Measurements from ENCODE around the gene USP7.
"Not testable (repeated sequence)": the region's sequence is repeated elsewhere in the genome, so short reads cannot be mapped to it uniquely, and the experiment has no call there.

USP7 gene

DNA sequence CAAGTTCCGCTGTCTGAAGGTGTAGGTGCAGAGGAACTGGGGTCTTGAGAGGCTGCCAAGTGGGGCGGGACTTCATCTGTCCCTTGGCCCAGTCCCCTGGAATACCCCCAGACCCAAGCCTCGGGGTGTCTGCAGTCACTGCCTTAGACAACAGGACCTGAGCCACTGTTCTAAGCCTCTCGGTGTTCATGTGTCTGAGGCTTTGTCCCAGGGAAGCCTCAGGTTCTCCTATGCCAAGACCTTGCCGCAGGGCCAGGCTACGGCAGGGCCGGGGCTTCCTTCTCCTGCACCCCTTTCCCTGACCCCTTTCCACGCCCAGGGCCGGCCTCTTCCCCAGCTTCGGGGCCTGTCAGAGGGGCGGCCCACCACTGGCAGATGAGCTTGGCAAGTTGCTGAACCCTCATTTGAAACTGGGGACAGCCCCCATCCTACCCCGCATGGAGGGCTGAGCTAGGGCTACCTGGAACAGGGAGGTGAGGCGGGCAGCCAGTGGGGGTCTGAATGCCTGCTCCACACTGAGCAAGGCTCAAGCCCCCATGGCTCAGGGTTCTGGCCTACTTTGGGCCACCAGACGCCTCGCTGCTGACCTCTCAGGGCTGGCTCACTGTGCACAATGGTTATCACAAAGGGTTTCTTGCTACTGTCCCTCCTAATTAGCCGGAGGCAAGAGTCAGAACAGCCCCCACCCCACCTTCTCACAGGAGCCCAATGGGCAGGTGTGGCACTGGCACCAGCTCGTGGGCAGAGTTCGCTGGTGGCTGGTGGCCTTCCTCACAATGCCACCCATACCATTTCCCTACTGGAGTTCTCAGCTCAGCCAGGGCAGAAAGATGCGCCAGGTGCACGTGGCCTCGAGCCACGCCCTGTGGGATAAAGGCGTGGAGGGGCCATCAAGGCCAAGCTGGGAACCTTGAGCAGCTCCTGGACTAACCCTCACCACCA is 74.5 kb downstream of the USP7 start:
- no peak overlapping the region for H3K4me3 ChIP-seq (ENCODE audit: low read length)
- no peak for DNase-seq (ENCODE audit: low read depth, low spot score)

DNA sequence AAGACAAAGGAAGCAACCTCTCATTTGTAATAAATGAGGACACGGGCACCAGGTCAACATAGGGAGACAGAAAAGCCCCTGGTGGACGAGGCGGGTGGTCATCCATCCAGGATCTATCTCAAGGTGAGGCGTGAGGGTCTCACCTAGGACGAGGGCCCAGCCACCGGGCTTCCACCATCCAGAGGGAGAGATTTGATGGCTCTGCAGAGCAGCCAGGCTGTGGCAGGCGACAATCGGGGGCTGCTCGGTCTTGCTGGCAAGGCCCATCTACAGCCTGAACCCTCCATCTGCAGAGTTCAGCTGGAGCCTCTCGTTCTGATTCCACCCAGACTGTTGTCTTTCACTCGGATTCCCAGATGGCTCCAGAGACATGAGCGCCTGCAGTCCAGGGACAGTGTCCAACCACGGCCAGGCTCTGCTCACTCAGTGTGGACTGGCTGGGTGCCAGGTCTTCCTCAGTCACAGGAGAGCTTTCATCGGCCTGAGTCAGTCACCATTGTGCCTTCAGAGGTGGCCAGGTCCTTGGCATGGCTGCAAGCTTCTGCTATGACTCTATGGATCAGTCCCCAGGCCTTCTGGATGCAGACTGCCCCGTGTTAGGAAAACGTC is 75.7 kb downstream of the USP7 start:
- H3K4me3 ChIP-seq (ENCODE audit: low read length), result no peak overlapping the region
- DNase-seq (ENCODE audit: low read depth, low spot score), result no peak

DNA sequence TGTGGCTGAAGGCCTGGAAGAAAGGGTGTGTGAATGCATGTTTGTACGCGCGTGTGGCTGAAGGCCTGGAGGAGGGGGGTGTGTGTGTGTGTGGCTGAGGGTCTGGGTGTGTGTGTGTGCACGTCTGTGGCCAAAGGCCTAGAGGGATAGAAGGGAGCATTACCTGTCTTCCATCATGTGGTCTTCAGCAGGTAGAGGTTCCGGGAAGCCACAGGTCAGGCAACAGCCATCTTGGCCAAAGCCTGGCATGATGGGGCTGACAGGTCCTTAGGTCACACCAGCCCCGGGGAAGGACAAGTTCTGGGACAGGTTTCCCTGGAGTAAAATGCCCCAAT is 76.3 kb downstream of the USP7 start:
- no peak for DNase-seq (ENCODE audit: low read depth, low spot score)

DNA sequence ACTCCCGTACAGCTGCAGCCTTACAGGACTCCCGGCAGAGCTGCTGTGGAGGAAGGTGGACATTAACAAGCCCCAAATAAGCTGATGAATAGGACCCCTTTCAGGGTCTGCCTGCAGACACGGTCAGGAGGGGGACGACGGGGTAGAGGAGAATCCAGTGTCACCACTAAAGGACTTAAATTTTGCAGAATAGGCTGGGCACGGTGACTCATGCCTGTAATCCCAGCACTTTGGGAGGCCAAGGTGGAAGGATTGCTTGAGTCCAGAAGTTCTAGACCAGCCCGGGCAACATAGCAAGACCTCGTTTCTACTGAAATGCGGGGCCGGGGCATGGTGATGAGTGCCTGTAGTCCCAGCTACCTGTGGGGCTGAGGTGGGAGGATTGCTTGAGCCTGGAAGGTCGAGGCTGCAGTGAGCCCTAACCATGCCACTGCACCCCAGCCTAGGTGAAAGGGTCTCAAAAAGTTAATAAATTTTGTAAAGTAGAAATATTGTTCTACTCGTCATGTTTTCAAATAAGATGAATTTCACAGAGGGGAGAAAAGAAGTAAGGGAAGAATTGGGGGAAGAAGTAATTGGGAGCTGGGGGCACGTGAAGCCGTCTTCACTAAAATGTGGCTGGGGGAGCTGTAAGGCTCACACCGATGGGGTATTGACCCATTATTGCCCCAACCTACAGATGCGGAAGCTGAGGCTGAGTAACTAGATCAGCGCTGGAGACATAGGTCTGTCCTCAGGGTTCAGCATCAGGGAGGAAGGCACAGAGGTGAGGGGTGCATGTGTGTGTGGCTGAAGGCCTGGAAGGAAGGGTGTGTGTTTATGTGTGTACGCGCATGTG is 76.9 kb downstream of the USP7 start:
- no peak overlapping the region for H3K4me3 ChIP-seq (ENCODE audit: low read length)
- DNase-seq (ENCODE audit: low read depth, low spot score), result no peak

More for the DNA sequence above, 76.3 kb downstream of the USP7 start:
- H3K4me3 ChIP-seq (ENCODE audit: low read length), result no peak overlapping the region

DNA sequence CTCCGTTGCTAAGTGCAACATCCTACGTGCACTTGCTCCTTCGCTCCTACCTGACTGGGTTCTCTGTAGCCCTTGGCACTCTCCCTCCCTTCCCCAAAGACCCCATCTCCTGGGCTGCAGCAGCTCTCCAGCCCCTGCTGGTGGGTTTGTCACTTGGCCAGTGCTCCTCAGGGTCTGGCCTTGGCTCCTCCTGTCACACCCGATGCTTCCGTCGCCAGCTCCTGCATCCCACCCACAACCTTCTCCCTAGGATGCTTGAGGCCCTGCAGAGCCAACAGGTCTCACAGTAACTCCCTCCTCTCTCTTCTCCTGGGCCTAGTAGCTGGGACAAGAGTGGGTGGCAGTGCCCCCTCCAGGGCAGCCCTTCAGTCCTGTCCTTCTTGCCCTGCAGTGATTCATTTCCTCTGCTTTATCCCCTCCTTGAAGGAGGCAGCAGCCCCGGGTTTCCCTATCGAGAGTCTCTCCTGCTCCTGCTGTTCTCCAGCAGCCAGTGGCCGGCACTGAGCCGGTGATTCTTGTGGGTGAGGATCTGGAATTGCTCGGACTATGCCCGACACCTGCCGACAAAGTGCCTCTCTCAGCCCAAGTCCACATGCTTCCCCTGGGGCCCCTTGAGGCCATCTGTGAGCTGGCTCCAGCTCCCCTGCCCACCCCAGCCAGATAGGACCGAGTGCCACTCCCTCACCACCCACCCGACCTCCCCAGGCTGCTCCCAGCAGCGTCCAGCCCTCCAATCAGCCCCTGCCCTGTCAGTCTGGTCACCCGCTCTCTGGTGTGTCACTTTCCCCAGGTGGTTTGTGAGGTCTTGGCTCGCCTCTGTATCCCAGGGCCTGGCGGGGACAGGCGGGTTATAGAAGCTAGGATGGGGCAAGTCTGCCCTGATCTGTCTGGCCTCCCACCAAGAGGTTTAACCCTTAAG is 77.8 kb downstream of the USP7 start:
- H3K4me3 ChIP-seq (ENCODE audit: low read length), result no peak overlapping the region
- no peak for DNase-seq (ENCODE audit: low read depth, low spot score)

DNA sequence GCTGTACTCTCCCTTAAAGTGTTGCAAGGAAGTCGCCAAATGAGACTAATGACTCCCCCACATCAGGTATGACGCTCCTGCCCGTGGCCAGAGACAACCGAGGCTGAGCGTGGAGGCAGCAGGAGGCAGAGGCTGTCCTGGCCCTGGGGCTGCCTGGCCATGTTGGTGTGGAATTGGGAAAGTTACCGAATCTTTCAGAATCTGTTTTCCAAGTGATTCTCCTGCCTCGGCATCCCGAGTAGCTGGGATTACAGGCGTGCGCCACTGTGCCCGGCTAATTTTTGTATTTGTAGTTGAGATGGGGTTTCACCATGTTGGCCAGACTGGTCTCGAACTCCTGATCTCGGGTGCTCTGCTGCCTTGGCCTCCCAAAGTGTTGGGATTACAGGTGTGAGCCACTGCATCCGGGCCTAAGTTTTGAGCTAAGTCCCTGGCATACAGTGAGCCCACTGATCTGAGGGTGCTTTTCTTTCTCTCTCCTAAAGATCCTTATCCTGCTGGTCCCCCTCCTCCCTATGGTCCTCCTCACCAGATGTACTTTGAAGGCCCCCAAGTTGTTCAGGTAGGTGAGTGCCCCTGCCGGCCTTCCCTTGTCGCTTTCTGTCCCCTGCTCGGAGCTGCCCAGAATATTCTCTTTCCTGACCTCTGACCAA is 80.9 kb downstream of the USP7 start:
- H3K4me3 ChIP-seq (ENCODE audit: low read length), result no peak overlapping the region

DNA sequence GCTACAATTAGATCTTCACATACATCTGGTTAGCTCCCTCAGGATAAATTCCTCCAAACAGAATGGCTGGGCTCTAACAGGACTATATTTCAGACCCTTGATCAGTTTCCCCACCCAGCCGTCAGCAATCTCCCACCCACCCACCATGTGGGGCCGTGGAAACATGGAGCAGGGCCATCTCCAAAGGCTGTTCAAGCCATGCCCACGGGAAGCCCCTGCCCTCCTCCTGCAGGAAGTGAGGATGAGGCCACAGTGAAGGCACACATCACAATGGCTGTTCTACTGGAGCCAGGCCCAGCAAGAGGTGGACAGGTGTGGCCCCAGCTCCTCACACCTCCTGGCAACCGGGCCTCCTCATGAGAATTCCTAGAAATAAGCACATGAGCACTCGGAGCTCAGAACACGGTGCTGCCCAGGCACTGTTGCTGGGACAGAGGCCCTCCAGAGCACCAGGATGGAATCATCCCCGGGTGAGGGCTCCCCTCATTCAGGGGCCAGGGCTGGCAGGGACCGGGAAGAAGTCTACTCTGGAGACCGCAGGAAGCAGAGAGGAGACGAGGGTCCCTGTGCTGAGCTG is 81.6 kb downstream of the USP7 start, which contains the start of gene LITAFD:
Gene LITAFD (plus strand): TSS at position 311 of the 577 bp plus-strand sequence. CDS start 2,005 bp downstream, outside the sequence.
- no peak within 1 kb of the TSS for H3K4me3 ChIP-seq (ENCODE audit: low read length)

More for the DNA sequence above, 80.9 kb downstream of the USP7 start:
- no peak for DNase-seq (ENCODE audit: low read depth, low spot score)

DNA sequence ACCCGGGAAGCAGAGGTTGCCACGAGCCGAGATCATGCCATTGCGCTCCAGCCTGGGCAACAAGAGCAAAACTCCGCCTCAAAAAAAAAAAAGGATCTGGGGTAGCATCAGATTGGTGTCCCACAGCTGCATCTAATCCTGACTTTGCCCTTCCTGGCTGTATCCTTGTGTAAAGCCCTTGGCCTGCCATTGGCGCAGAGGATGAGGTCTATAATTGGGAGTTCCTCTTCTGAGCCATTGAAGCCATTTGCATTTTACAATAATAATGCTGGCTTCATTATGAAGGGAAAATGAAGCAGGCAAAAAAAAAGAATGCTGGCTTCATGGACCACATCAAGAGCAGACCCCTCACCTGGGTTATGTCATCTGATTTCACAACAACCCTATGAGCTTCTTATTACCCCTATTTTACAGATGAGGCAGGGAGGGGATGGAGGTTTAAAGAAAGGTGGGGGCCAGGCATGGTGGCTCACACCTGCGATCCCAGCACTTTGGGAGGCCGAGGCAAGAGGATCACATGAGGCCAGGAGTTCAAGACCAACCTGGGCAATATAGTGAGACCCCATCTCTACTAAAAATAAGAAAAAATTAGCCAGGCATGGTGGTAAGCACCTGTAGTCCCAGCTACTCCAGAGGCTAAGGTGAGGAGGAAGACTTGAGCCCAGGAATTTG is 82.7 kb downstream of the USP7 start:
- no peak for DNase-seq (ENCODE audit: low read depth, low spot score)
- H3K4me3 ChIP-seq (ENCODE audit: low read length), result no peak overlapping the region

More for the DNA sequence above, 81.6 kb downstream of the USP7 start, which contains the start of gene LITAFD:
- no peak for DNase-seq (ENCODE audit: low read depth, low spot score)

DNA sequence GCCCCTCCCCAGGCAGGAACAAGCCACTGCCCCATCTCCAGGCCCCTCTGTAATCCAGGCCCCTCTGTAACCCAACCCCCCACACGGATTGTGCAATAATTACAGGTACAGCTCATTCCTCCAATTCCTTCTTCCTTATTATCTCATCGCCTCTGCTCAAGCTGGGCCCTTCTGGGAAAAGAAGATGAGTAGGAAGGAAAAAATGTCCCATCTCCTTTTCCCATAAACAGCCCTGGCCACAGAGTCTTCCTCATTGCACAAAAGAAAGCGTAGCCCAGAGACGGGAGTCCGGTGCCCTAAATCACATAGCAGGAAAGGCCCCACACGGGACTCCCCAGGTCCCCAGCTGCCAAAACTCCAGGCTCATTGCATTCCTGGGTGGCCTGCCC is 85.2 kb downstream of the USP7 start:
- H3K4me3 ChIP-seq (ENCODE audit: low read length), result no peak overlapping the region
- DNase-seq (ENCODE audit: low read depth, low spot score), result no peak

DNA sequence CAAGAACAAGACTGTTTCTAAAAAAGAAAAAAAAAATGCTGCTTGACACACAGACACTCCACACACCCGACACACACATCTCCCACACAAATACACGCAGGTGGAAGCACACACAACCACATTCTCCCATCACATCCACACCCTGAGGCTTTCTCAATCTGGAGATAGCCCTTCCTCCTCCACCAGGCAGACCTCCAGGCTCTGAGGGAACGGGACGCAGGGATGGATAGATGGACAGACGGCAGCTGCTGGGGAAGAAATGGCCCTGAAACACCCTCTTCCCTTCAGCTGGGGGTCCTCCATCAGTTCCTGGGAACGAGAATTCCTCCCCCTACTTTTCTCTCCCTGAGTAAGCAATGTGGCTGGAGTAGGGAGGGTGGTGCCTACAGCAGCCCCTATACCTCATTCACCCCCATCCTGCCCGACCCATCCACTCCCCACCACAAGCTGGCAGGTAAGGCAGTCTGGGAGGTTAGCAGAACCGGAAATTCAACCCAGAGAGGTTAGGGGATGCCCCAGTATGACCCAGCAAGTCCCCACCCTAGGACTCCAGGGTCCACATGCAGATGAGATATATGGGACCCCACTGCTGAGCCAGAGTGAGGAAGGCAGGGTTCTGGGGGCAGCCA is 85.7 kb downstream of the USP7 start:
- no peak for DNase-seq (ENCODE audit: low read depth, low spot score)
- no peak overlapping the region for H3K4me3 ChIP-seq (ENCODE audit: low read length)

DNA sequence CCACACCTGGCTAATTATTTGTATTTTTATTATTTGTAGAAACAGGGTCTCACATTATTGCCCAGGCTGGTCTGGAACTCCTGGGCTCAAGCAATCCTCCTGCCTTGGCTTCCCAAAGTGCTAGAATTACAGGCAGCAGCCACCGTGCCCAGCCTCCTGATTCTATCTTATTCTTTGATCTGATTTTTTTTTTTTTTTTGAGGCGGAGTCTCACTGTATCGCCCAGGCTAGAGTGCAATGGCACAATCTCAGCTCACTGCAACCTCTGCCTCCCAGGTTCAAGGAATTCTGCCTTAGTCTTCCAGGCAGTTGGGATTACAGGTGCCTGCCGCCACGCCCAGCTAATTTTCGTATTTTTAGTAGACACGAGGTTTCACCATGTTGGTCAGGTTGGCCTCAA is 88.4 kb downstream of the USP7 start:
- not testable (repeated sequence) for H3K4me3 ChIP-seq (ENCODE audit: low read length)

DNA sequence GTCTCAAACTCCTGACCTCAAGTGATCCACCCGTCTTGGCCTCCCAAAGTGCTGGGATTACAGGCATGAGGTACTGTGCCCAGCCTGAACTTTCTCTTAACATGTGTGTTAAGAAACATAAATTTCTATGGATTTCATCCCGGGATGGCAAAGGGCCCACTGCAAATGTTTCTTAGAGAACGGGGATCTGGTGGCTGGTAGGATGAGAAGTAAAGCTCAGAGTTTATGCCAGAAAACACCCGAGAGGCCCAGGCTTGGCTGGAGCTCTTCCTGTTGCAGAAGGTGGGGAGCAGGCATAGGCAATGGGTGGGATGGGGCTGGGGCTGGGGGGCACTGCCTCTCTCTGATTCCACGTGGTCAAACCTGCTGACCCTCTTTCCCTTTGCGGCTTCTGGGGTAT is 89.3 kb downstream of the USP7 start:
- no peak for DNase-seq (ENCODE audit: low read depth, low spot score)
- H3K4me3 ChIP-seq (ENCODE audit: low read length), result no peak overlapping the region

More for the DNA sequence above, 88.4 kb downstream of the USP7 start:
- not testable (repeated sequence) for DNase-seq (ENCODE audit: low read depth, low spot score)

DNA sequence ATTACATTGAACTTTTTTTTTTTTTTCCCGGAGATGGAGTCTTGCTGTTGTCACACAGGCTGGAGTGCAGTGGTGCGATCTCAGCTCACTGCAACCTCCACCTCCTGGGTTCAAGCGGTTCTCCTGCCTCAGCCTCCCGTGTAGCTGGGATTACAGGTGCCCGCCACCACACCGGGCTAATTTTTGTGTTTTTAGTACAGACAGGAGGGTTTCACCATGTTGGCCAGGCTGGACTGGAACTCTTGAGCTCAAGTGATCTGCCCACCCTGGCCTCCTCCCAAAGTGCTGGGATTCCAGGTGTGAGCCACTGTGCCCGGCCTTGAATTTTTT is 89.9 kb downstream of the USP7 start:
- H3K4me3 ChIP-seq (ENCODE audit: low read length); DNase-seq (ENCODE audit: low read depth, low spot score): not testable (repeated sequence)

DNA sequence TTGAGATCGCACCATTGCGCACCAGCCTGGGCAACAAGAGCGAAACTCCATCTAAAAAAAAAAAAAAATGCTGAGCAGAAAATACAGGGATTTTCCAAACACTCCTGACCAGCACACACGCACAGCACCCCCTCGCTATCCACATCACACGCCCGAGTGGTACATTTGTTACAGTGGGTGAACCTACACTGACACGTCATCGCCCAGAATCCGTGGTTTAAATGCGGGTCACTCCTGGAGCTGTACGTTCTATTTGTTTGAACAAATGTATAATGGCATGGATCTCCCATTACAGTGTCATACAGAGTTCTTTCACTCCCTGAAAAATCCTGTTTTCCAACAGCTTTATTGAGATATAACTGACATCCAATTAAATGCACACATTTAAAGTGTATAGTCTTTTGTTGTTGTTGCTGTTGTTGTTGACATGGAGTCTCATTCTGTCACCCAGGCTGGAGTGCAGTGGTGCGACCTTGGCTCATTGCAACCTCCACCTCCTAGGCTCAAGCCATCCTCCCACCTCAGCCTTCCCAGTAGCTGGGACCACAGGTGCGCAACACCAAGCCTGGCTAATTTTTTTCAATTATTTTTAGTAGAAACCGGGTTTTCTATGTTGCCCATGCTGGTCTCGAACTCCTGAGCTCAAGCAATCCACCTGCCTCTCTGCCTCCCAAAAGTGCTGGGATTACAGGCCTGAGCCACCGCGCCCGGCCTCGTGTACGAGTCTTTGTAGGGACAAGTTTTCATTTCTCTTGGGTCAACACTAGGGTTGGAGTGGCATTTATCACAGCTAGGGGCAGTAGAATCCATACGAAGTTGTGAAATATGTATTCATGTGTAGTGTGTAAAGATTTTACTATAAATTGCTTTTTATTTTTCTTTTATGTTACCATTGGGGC is 90.5 kb downstream of the USP7 start:
- no peak overlapping the region for H3K4me3 ChIP-seq (ENCODE audit: low read length)
- DNase-seq (ENCODE audit: low read depth, low spot score), result no peak

DNA sequence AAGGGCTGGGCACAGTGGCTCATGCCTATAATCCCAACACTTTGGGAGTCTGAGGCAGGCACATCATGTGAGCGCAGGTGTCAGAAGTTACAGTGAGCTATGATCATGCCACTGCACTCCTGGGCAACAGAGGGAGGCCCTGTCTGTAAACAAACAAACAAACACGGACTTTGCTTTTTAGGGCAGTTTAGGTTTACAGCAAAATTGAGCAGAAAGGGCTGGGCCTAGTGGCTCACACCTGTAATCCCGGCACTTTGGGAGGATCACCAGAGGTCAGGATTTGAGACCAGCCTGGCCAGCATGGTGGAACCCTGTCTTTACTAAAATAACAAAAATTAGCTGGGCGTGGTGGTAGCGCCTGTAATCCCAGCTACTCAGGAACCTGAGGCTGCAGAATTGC is 91.6 kb downstream of the USP7 start:
- H3K4me3 ChIP-seq (ENCODE audit: low read length), result no peak overlapping the region

DNA sequence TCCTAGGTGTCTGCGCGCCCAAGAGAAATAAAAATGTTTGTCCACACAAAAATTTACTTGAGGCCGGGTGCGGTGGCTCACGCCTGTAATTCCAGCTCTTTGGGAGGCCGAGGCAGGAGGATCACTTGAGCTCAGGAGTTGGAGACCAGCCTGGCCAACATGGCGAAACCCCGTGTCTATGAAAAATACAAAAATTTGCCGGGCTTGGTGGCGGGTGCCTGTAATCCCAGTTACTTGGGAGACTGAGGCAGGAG is 93.8 kb downstream of the USP7 start:
- not testable (repeated sequence) for H3K4me3 ChIP-seq (ENCODE audit: low read length); DNase-seq (ENCODE audit: low read depth, low spot score)

More for the DNA sequence above, 91.6 kb downstream of the USP7 start:
- DNase-seq (ENCODE audit: low read depth, low spot score), result no peak
